ENCODE data around the gene SPATA2L. TPM values are rescaled to one million over a fixed set of nuclear protein-coding genes. Genes with fewer than 3 reads are reported as not detected.
A peak's percentile ranks its signal among the peaks of the same experiment; 100 is the strongest.

Gene SPATA2L
- total RNA-seq, 1 donor from 2014 or later, result 10.8 TPM

DNA sequence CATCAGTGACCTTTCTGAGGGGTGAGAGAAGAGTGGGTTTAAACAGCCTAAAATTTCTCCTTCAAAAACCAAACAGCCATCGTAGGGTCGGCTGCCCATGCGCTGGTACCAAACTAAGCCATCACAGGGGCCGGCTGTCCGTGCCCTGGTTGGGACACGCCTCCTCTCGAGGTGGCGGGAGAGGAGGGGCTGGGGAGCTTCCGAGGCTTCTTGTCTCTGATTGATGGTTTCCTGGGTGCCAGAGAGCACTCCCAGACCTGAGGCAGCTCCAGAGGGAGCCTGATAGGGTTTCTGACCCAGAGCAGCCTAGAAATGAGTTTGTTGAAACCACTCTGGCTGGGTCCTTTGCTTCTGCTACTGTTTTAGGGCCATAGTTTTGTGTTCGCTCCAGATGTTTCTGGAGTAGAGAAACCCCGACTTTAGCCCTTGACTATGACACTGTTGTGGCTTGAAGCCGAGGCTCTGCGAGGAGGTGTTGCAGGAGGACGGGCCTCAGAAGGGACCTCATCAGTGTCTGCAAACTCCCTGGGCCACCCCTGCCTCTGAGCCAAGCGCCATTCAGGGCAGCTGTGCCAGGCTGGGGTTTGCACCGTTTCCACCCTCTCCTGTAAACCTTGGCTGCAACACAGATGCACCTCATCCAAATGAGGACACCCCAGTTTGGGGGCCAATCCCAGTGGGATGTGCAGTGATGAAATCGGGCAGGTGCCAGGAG, 26.1 kb upstream of the SPATA2L start:
- Mint-ChIP-seq H3K9me3 (ENCODE audit: unreplicated experiment) (no peaks in the 10 kb centered on the region), H3K4me1 (ENCODE audit: low read depth, unreplicated experiment) (peaks cover 11% of the 10 kb centered on the region), H3K4me3 (ENCODE audit: unreplicated experiment) (no peak overlapping the region), H3K27ac (ENCODE audit: unreplicated experiment) (no peak overlapping the region), H3K36me3 (ENCODE audit: low read depth, unreplicated experiment) (peaks cover 24% of the 10 kb centered on the region), H3K27me3 (ENCODE audit: low read depth, unreplicated experiment) (no peaks in the 10 kb centered on the region)
- H3K36me3 ChIP-seq (ENCODE audit: insufficient read depth, low read length), result peaks cover 36% of the 10 kb centered on the region
- DNase-seq (ENCODE audit: low read depth) (no peak), FAIRE-seq (no peak)
- no peaks in the 10 kb centered on the region for H3K9me3 ChIP-seq (ENCODE audit: insufficient read depth, low read depth, low read length)
- no peak overlapping the region for H3K27ac ChIP-seq (ENCODE audit: low read depth, low read length)
- no peak for TF ChIP-seq EZH2 (IDR thresholded peaks at IDR 0.05; ENCODE audit: insufficient read depth, low read length)
- TF ChIP-seq CTCF (IDR thresholded peaks at IDR 0.05; ENCODE audit: insufficient read depth, low read depth, low read length), result no peak
- H2AFZ ChIP-seq (ENCODE audit: low read depth, low read length), result no peak overlapping the region
- H3K4me3 ChIP-seq (ENCODE audit: insufficient read depth, low read depth, low read length), result no peak overlapping the region
- peaks cover 80% of the 10 kb centered on the region for H4K20me1 ChIP-seq (ENCODE audit: insufficient read depth, low read length)
- H3K4me1 ChIP-seq (ENCODE audit: insufficient read depth, low read length), result peaks cover 16% of the 10 kb centered on the region
- peaks cover 66% of the 10 kb centered on the region for H3K79me2 ChIP-seq (ENCODE audit: insufficient read depth, low read length)
- no peaks in the 10 kb centered on the region for H3K27me3 ChIP-seq (ENCODE audit: insufficient read depth, low read length)
- no peak overlapping the region for H3K4me2 ChIP-seq (ENCODE audit: low read length)
- H3K9ac ChIP-seq (ENCODE audit: low read length), result no peak overlapping the region

- peak overlapping the region; percentile 69 for H3K27ac Mint-ChIP-seq (ENCODE audit: unreplicated experiment)
- H3K4me1 Mint-ChIP-seq (ENCODE audit: low read depth, unreplicated experiment), result peaks cover 23% of the 10 kb centered on the region
- peaks cover 10% of the 10 kb centered on the region for H3K36me3 Mint-ChIP-seq (ENCODE audit: low read depth, unreplicated experiment)
- TF ChIP-seq EZH2 (IDR thresholded peaks at IDR 0.05; ENCODE audit: insufficient read depth, low read length), result no peak
- TF ChIP-seq CTCF (IDR thresholded peaks at IDR 0.05; ENCODE audit: insufficient read depth, low read depth, low read length), result no peak
- H3K4me3 Mint-ChIP-seq (ENCODE audit: unreplicated experiment), result peak overlapping the region; percentile 85
- H3K9me3 Mint-ChIP-seq (ENCODE audit: unreplicated experiment), result no peaks in the 10 kb centered on the region
- no peak for FAIRE-seq
- peak overlapping the region; percentile 92 for H3K4me3 ChIP-seq (ENCODE audit: insufficient read depth, low read depth, low read length)
- H3K4me2 ChIP-seq (ENCODE audit: low read length), result peak overlapping the region; percentile 100
- H3K27me3 ChIP-seq (ENCODE audit: insufficient read depth, low read length), result no peaks in the 10 kb centered on the region
- H3K9me3 ChIP-seq (ENCODE audit: insufficient read depth, low read depth, low read length), result no peaks in the 10 kb centered on the region
- peaks cover 64% of the 10 kb centered on the region for H3K79me2 ChIP-seq (ENCODE audit: insufficient read depth, low read length)
- H3K36me3 ChIP-seq (ENCODE audit: insufficient read depth, low read length), result peaks cover 19% of the 10 kb centered on the region
- no peak overlapping the region for H3K27ac ChIP-seq (ENCODE audit: low read depth, low read length)
- peaks cover 35% of the 10 kb centered on the region for H3K4me1 ChIP-seq (ENCODE audit: insufficient read depth, low read length)
- no peak overlapping the region for H2AFZ ChIP-seq (ENCODE audit: low read depth, low read length)
- peak overlapping the region; percentile 83 for H3K9ac ChIP-seq (ENCODE audit: low read length)
- H4K20me1 ChIP-seq (ENCODE audit: insufficient read depth, low read length), result peaks cover 47% of the 10 kb centered on the region
- DNase-seq (ENCODE audit: low read depth), result no peak
- H3K27me3 Mint-ChIP-seq (ENCODE audit: low read depth, unreplicated experiment), result no peaks in the 10 kb centered on the region
These were observed 22.1 kb upstream of the SPATA2L start for GRCh38 chr16:89723279-89724250.
